A673 (cell line): ENCODE results near the gene CLEC16A. TPM values are rescaled to one million over a fixed set of nuclear protein-coding genes. Genes with fewer than 3 reads are reported as not detected.

Experiments used
- BruUV-seq: library from RNA; stranded (reverse); fragments of 400-500 nt; replicated peaks from 2 replicates; lab custom pipeline; 2021; lab: Mats Ljungman, UMichigan
- CTCF ChIA-PET: fragments of 300-600 bp; sonication (Branson Sonifier 250); formaldehyde crosslinking; loops from one replicate; lab custom pipeline; 2022; ENCODE audit warnings: antibody characterized with exemption; lab: Charles Lee
- POLR2A ChIA-PET: fragments of 300-600 bp; sonication (Branson Sonifier 250); formaldehyde crosslinking; loops from one replicate; lab custom pipeline; 2022; ENCODE audit warnings: antibody characterized with exemption; ENCODE audit not compliant: low non-redundant PET; lab: Charles Lee
- DNase-seq: peaks from one replicate; pipeline ENCODE4 v3.0.0-alpha.2; 2015; ENCODE audit warnings: low spot score
- H3K27ac ChIP-seq: fragments of 200-600 bp; sonication (generic); 2 replicates; pipeline ENCODE4 v1.5.1; 2016; ENCODE audit warnings: mixed run types, low read depth, mild to moderate bottlenecking, mixed read lengths, antibody characterized with exemption, low read length; ENCODE audit not compliant: poor library complexity, severe bottlenecking
- H3K27me3 ChIP-seq: fragments of 200-600 bp; sonication (generic); replicated peaks from 2 replicates; pipeline ENCODE4 v1.6.1; 2017; ENCODE audit warnings: mixed run types, low read depth, mild to moderate bottlenecking, mixed read lengths, antibody characterized with exemption, low read length; ENCODE audit not compliant: insufficient read depth, poor library complexity
- H3K36me3 ChIP-seq: fragments of 200-600 bp; sonication (generic); 2 replicates; pipeline ENCODE4 v1.6.1; 2016; ENCODE audit warnings: mixed run types, mild to moderate bottlenecking, mixed read lengths, antibody characterized with exemption, low read length; ENCODE audit not compliant: insufficient read depth, poor library complexity, severe bottlenecking
- H3K4me1 ChIP-seq: fragments of 200-600 bp; sonication (generic); 2 replicates; pipeline ENCODE4 v1.6.1; 2017; ENCODE audit warnings: mixed run types, mild to moderate bottlenecking, mixed read lengths, antibody characterized with exemption, low read length; ENCODE audit not compliant: insufficient read depth, poor library complexity, severe bottlenecking
- H3K4me3 ChIP-seq: fragments of 200-600 bp; sonication (generic); 2 replicates; pipeline ENCODE4 v1.5.1; 2016; ENCODE audit warnings: low read depth, mixed run types, mild to moderate bottlenecking, mixed read lengths, low read length; ENCODE audit not compliant: poor library complexity, severe bottlenecking
- H3K9me3 ChIP-seq: fragments of 200-600 bp; sonication (generic); 2 replicates; pipeline ENCODE4 v1.6.1; 2016; ENCODE audit warnings: mixed run types, low read depth, mild to moderate bottlenecking, mixed read lengths, antibody characterized with exemption, low read length; ENCODE audit not compliant: poor library complexity, severe bottlenecking
- EZH2 ChIP-seq: fragments of 200-600 bp; sonication (generic); IDR thresholded peaks from 2 replicates; pipeline ENCODE4 v1.6.1; 2017; ENCODE audit warnings: borderline replicate concordance, low read depth, mild to moderate bottlenecking, mixed read lengths, antibody characterized with exemption, low read length; ENCODE audit not compliant: poor library complexity, severe bottlenecking
- intact Hi-C: fragments of 100-400 bp; cut with micrococcal nuclease; formaldehyde crosslinking; loops from one replicate; pipeline ENCODE4 v1.10.0; 2022; ENCODE audit not compliant: unreplicated experiment
- total RNA-seq: library from RNA; stranded (reverse); gene quantifications from 2 replicates; pipeline ENCODE4 v1.2.3, GENCODE V29; 2021
- TF ChIP-seq, protein P1 (sequence below): fragments of 300-800, 200-600 bp; sonication (generic); conservative IDR thresholded peaks from 2 replicates; pipeline ENCODE4 v1.5.1; 2017; ENCODE audit warnings: low read depth, mild to moderate bottlenecking, antibody characterized with exemption, low read length, moderate library complexity, mixed read lengths

The CLEC16A gene
- total RNA-seq, 1 experiment from 2014 or later, result 23.4 TPM

- Histone ChIP-seq H3K27me3 (no peaks in the 10 kb centered on the region), H3K9me3 (no peaks in the 10 kb centered on the region), H3K4me1 (no peaks in the 10 kb centered on the region), H3K36me3 (no peaks in the 10 kb centered on the region), H3K27ac (no peak overlapping the region), H3K4me3 (no peak overlapping the region)
- TF ChIP-seq, protein P1, sequence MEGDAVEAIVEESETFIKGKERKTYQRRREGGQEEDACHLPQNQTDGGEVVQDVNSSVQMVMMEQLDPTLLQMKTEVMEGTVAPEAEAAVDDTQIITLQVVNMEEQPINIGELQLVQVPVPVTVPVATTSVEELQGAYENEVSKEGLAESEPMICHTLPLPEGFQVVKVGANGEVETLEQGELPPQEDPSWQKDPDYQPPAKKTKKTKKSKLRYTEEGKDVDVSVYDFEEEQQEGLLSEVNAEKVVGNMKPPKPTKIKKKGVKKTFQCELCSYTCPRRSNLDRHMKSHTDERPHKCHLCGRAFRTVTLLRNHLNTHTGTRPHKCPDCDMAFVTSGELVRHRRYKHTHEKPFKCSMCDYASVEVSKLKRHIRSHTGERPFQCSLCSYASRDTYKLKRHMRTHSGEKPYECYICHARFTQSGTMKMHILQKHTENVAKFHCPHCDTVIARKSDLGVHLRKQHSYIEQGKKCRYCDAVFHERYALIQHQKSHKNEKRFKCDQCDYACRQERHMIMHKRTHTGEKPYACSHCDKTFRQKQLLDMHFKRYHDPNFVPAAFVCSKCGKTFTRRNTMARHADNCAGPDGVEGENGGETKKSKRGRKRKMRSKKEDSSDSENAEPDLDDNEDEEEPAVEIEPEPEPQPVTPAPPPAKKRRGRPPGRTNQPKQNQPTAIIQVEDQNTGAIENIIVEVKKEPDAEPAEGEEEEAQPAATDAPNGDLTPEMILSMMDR, result no peak
- TF ChIP-seq EZH2, result no peak
- intact Hi-C loops, result no loop called here
- CTCF ChIA-PET, result interaction anchor here (0.7 kb wide), 1 partner anchor 564 kb away, joined by 8 read pairs; no protein-coding TSS in a partner anchor
- POLR2A ChIA-PET, result no interaction called here
- DNase-seq, result no peak
- BruUV-seq, result no TSS peak
These were observed 123.4 kb downstream of the CLEC16A start for GRCh38 chr16:11067697-11068141.

DNA sequence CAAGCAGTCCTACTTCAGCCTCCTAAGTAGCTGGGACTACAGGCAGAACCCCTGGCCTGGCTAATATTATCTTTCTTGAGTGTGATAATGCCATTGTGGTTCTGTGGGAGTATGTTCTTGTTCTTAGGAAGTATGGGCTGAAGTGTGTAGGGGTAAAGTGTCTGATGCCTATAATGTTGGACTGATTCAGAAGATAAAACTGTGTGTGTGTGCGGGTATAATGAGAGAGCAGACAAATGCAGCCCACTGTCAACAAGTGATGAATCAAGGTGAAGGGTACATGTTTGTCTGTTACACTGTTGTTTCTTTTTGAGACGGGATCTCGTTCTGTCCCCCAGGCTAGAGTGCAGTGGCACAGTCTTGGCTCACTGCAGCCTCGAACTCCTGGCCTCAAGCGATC, 127.5 kb downstream of the CLEC16A start:
- H3K9me3 ChIP-seq, result no peaks in the 10 kb centered on the region
- no peaks in the 10 kb centered on the region for H3K4me1 ChIP-seq
- DNase-seq, result no peak
- H3K27ac ChIP-seq, result no peak overlapping the region
- TF ChIP-seq EZH2, result no peak
- TF ChIP-seq, protein P1, result no peak
- ChIA-PET CTCF (no interaction called here), POLR2A (no interaction called here)
- H3K36me3 ChIP-seq, result no peaks in the 10 kb centered on the region
- BruUV-seq, result no TSS peak
- no peak overlapping the region for H3K4me3 ChIP-seq
- H3K27me3 ChIP-seq, result no peaks in the 10 kb centered on the region
- intact Hi-C loops, result no loop called here

- H3K4me3 ChIP-seq, result no peak overlapping the region
- ChIA-PET POLR2A (no interaction called here), CTCF (no interaction called here)
- H3K27me3 ChIP-seq, result no peaks in the 10 kb centered on the region
- no peak overlapping the region for H3K27ac ChIP-seq
- TF ChIP-seq EZH2, result no peak
- TF ChIP-seq, protein P1, result no peak
- H3K4me1 ChIP-seq, result no peaks in the 10 kb centered on the region
- DNase-seq, result no peak
- H3K9me3 ChIP-seq, result no peaks in the 10 kb centered on the region
- intact Hi-C loops, result no loop called here
- H3K36me3 ChIP-seq, result no peaks in the 10 kb centered on the region
- BruUV-seq, result no TSS peak
These were observed 128.2 kb downstream of the CLEC16A start for GRCh38 chr16:11072420-11073153.
